Effector memory CD8-positive, alpha-beta T cell (primary cell): Measurements from ENCODE around the gene GEN1.
"Not testable (repeated sequence)": the region's sequence is repeated elsewhere in the genome, so short reads cannot be mapped to it uniquely, and the experiment has no call there.

ENCODE experiments used
- ATAC-seq: fragments of 150-1000 bp; cut with Tn5 transposase; replicated peaks from 2 replicates; pipeline ENCODE4 v1.10.0; 2021; ENCODE audit warnings: mild to moderate bottlenecking, moderate library complexity
- DNase-seq, 3 experiments: peaks; one replicate each; pipeline ENCODE4 v3.0.0; 2021
- H3K27ac Mint-ChIP-seq, 2 donors: one replicate each; pipeline ENCODE4 v1.8.0; 2022; ENCODE audit warnings: mild to moderate bottlenecking in 2 of 2, mixed read lengths in 2 of 2, moderate library complexity in 2 of 2
- H3K27me3 Mint-ChIP-seq, 2 donors: one replicate each; pipeline ENCODE4 v1.8.0; 2022; ENCODE audit warnings: mixed read lengths in 2 of 2
- H3K36me3 Mint-ChIP-seq: one replicate; pipeline ENCODE4 v1.8.0; 2022; ENCODE audit warnings: mild to moderate bottlenecking, moderate library complexity, mixed read lengths; ENCODE audit not compliant: insufficient read depth
- H3K4me1 Mint-ChIP-seq, 2 donors: one replicate each; pipeline ENCODE4 v1.8.0; 2022; ENCODE audit warnings: low read depth in 2 of 2, mixed read lengths in 2 of 2
- H3K4me3 Mint-ChIP-seq, 2 donors: one replicate each; pipeline ENCODE4 v1.8.0; 2022; ENCODE audit warnings: mild to moderate bottlenecking in 2 of 2, mixed read lengths in 2 of 2, moderate library complexity in 2 of 2
- H3K9me3 Mint-ChIP-seq, 2 donors: one replicate each; pipeline ENCODE4 v1.8.0; 2022; ENCODE audit warnings: mixed read lengths in 2 of 2

GEN1 gene

GRCh38 chr2:17813742-17814473 is 60.0 kb downstream of the GEN1 start:
- H3K36me3 Mint-ChIP-seq = no peaks in the 10 kb centered on the region
- H3K4me3 Mint-ChIP-seq = no peak overlapping the region

DNA sequence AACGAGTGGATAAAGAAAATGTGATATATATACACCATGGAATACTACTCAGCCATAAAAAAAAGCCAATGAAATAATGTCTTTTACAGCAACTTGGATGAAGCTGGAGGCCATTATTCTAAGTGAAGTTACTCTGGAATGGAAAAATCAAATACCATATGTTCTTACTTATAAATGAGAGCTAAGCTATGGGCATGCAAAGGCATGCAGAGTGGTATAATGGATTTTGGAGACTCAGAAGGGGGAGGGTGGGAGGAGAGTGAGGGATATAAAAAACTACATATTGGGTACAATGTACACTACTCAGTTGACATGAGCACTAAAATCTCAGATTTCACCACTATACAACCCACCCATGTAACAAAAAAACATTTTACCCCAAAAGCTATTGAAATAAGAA is 60.7 kb downstream of the GEN1 start:
- Mint-ChIP-seq H3K27me3 (peaks cover 36 to 59% of the 10 kb centered on the region in 2 donors), H3K4me1 (no peaks in the 10 kb centered on the region), H3K4me3 (no peak overlapping the region), H3K36me3 (no peaks in the 10 kb centered on the region), H3K27ac (no peak overlapping the region), H3K9me3 (no peaks in the 10 kb centered on the region)
- no peak for DNase-seq
- ATAC-seq = no peak

More at GRCh38 chr2:17813742-17814473, 60.0 kb downstream of the GEN1 start:
- H3K9me3 Mint-ChIP-seq = no peaks in the 10 kb centered on the region
- ATAC-seq (no peak), DNase-seq (no peak)
- no peaks in the 10 kb centered on the region for H3K4me1 Mint-ChIP-seq
- no peak overlapping the region for H3K27ac Mint-ChIP-seq
- peaks cover 34 to 59% of the 10 kb centered on the region in 2 donors for H3K27me3 Mint-ChIP-seq

- DNase-seq (no peak), ATAC-seq (no peak)
- H3K9me3 Mint-ChIP-seq = no peaks in the 10 kb centered on the region
- no peak overlapping the region for H3K27ac Mint-ChIP-seq
- no peak overlapping the region for H3K4me3 Mint-ChIP-seq
- H3K4me1 Mint-ChIP-seq = no peaks in the 10 kb centered on the region
- H3K36me3 Mint-ChIP-seq = no peaks in the 10 kb centered on the region
- peaks cover 45 to 59% of the 10 kb centered on the region in 2 donors for H3K27me3 Mint-ChIP-seq
These were observed 61.7 kb downstream of the GEN1 start for GRCh38 chr2:17815468-17816184.

- H3K9me3 Mint-ChIP-seq = no peaks in the 10 kb centered on the region
- no peaks in the 10 kb centered on the region for H3K4me1 Mint-ChIP-seq
- no peak within 1 kb of the TSS for H3K27ac Mint-ChIP-seq
- no peaks in the 10 kb centered on the region for H3K36me3 Mint-ChIP-seq
- ATAC-seq (no peak), DNase-seq (no peak)
- no peak within 1 kb of the TSS for H3K4me3 Mint-ChIP-seq
- peaks cover 50 to 51% of the 10 kb centered on the region in 2 donors for H3K27me3 Mint-ChIP-seq
These were observed 62.7 kb downstream of the GEN1 start, which contains the start of gene MSGN1 for GRCh38 chr2:17816396-17817245. MSGN1 (plus strand) TSS chr2:17816460; CDS start chr2:17816519, 59 bp downstream.

DNA sequence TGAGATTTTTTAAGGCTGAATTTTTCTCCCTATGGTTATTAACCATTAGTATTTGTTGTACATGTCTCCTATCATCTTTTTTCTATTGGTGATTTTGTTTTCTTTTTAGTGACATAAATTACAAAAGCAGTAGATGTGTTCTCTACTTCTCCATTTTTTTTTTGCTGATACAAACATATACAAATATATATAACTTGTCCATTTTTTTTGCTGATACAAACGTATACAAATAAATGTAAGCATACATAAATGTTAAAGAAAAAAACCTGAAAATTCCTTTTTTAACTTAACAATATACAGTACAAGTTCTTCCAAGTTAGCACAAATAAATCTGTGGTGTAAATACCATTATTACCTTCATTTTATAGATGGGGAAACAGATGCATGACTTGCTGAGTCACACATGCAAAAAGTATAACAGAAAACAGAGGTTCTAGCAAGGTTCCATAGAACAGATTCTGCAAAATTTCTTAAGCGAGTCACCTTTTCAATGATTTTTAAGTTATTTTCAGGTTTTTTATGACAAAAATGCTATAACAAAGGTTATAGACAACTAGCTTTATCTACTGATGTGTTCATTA is 64.4 kb downstream of the GEN1 start:
- Mint-ChIP-seq H3K27me3 (peaks cover 42 to 47% of the 10 kb centered on the region in 2 donors), H3K9me3 (no peaks in the 10 kb centered on the region), H3K4me1 (no peaks in the 10 kb centered on the region), H3K4me3 (no peak overlapping the region), H3K27ac (no peak overlapping the region), H3K36me3 (no peaks in the 10 kb centered on the region)
- ATAC-seq = no peak
- DNase-seq = no peak

GRCh38 chr2:17821080-17821479 is 67.1 kb downstream of the GEN1 start:
- H3K9me3 Mint-ChIP-seq = no peaks in the 10 kb centered on the region
- peaks cover 48 to 53% of the 10 kb centered on the region in 2 donors for H3K27me3 Mint-ChIP-seq
- H3K27ac Mint-ChIP-seq = no peak overlapping the region
- DNase-seq = no peak
- H3K4me1 Mint-ChIP-seq = peaks cover 0 to 4% of the 10 kb centered on the region in 2 donors
- H3K36me3 Mint-ChIP-seq = no peaks in the 10 kb centered on the region
- no peak for ATAC-seq
- H3K4me3 Mint-ChIP-seq = no peak overlapping the region

DNA sequence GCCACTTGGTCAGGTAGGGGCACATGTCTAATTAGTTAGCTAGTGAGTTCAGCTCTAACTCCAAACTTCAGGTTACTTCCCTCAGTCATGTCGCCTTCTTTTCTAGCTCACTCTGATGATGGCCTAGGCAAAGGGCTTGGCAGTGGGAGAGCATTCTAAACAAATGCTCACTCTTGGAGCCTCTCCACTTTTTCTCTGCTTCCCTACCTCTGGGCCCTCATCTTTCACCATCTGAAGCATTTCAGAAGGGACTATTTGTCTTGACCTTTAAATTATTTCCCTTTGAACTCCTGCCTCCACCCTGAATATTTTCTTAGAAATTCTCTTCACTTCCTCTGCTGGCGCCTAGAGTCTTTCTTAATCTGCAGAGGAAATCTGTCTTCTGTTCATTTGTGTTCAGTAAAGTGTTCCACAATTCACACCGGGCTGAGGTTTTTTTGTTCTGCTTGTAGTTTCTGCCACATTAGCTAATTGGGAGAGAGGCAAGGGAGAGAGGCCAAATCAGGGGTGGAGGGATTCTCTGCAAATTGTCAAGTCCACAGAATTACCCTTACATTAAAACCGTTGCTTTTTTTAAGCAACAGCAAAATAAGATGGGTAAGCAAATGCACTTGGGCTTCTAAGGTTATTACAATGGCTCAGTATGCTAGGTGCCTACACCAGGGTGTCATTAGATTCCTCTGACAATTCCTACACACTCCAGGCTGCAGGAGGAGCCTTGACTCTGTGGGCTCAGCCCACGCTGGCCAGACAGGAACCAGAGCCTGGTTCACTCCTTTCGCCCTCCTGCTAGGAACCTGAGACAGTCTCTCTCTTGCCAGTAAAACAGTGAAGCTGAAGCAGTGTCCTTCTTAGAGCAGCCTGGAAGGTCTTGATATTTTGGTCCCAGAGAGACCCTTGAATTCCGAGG is 67.9 kb downstream of the GEN1 start:
- H3K4me3 Mint-ChIP-seq = no peak overlapping the region
- peaks cover 48% of the 10 kb centered on the region in 2 donors for H3K27me3 Mint-ChIP-seq
- H3K9me3 Mint-ChIP-seq = no peaks in the 10 kb centered on the region
- ATAC-seq (no peak), DNase-seq (no peak)
- H3K36me3 Mint-ChIP-seq = peaks cover 1% of the 10 kb centered on the region
- H3K4me1 Mint-ChIP-seq = peaks cover 0 to 4% of the 10 kb centered on the region in 2 donors
- no peak overlapping the region for H3K27ac Mint-ChIP-seq

GRCh38 chr2:17822445-17823117 is 68.6 kb downstream of the GEN1 start:
- Mint-ChIP-seq H3K4me3 (no peak overlapping the region), H3K27me3 (peaks cover 41 to 46% of the 10 kb centered on the region in 2 donors), H3K9me3 (no peaks in the 10 kb centered on the region), H3K27ac (no peak overlapping the region), H3K36me3 (peaks cover 3% of the 10 kb centered on the region), H3K4me1 (peaks cover 0 to 4% of the 10 kb centered on the region in 2 donors)
- ATAC-seq (no peak), DNase-seq (no peak)

DNA sequence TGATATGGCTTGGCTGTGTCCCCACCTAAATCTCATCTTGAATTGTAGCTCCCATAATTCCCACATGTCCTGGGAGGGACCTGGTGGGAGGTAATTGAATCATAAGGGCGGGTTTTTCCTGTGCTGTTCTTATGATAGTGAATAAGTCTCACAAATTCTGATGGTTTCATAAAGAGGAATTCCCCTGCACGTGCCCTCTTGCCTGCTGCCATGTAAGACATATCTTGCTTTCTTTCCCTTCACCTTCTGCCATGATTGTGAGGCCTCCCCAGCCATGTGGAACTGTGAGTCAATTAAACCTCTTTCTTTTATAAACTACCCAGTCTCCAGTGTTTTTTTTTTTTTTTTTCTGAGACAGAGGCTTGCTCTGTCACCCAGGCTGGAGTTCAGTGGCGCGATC is 69.7 kb downstream of the GEN1 start:
- H3K9me3 Mint-ChIP-seq, ATAC-seq, H3K27ac Mint-ChIP-seq, H3K4me1 Mint-ChIP-seq, H3K4me3 Mint-ChIP-seq, DNase-seq, H3K36me3 Mint-ChIP-seq: not testable (repeated sequence)
- H3K27me3 Mint-ChIP-seq = peaks cover 43 to 54% of the 10 kb centered on the region in 2 donors

DNA sequence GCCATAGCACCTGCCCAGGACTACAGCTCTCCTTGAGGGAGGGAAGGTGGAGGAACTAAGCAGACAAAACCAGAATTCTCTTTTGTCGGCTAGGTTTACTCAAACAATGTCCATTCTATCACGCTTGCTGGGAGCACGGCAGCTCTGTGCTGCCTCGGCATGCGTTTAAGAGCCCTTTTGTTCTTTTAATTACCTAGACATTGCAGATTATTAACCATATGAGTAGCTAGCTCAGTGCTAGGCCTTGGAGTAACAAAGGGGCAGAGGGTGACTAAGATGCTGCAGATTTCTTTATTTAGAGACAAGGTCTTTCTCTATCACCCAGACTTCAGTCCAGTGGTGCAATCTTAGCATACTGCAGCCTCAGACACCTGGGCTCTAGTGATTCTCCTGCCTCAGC is 73.4 kb downstream of the GEN1 start:
- peaks cover 58 to 62% of the 10 kb centered on the region in 2 donors for H3K27me3 Mint-ChIP-seq
- H3K9me3 Mint-ChIP-seq = no peaks in the 10 kb centered on the region
- H3K36me3 Mint-ChIP-seq = peaks cover 3% of the 10 kb centered on the region
- H3K27ac Mint-ChIP-seq = no peak overlapping the region
- peaks cover 4 to 8% of the 10 kb centered on the region in 2 donors for H3K4me1 Mint-ChIP-seq
- DNase-seq (no peak), ATAC-seq (no peak)
- no peak overlapping the region for H3K4me3 Mint-ChIP-seq

GRCh38 chr2:17827785-17828184 is 73.8 kb downstream of the GEN1 start:
- Mint-ChIP-seq H3K27ac (no peak overlapping the region), H3K9me3 (no peaks in the 10 kb centered on the region), H3K4me1 (peaks cover 4 to 8% of the 10 kb centered on the region in 2 donors), H3K27me3 (peaks cover 55 to 60% of the 10 kb centered on the region in 2 donors), H3K36me3 (peaks cover 3% of the 10 kb centered on the region), H3K4me3 (no peak overlapping the region)
- no peak for ATAC-seq
- DNase-seq = no peak
